Mucosa of descending colon (tissue), 3 donors: ENCODE measurements around the gene LCN10. TPM values are rescaled to one million over a fixed set of nuclear protein-coding genes. Genes with fewer than 3 reads are reported as not detected.

Source experiments
- ATAC-seq: fragments of 200-7000 bp; cut with Tn5 transposase; one replicate; pipeline ENCODE4 v1.9.1; 2020; ENCODE audit warnings: mild to moderate bottlenecking, moderate library complexity
- DNase-seq, 3 donors: peaks; one replicate each; pipeline ENCODE4 v3.0.0-alpha.2; 2020
- H3K36me3 ChIP-seq: fragments of 200-600 bp; one replicate; pipeline ENCODE4 v1.8.0; 2021; ENCODE audit warnings: low read depth, mild to moderate bottlenecking
- H3K4me1 ChIP-seq: fragments of 200-600 bp; one replicate; pipeline ENCODE4 v1.8.0; 2021; ENCODE audit warnings: low read depth, mild to moderate bottlenecking
- H3K4me3 ChIP-seq: fragments of 200-600 bp; one replicate; pipeline ENCODE4 v1.8.0; 2021; ENCODE audit warnings: mild to moderate bottlenecking
- H3K9me3 ChIP-seq: fragments of 200-600 bp; one replicate; pipeline ENCODE4 v1.8.0; 2021; ENCODE audit warnings: mild to moderate bottlenecking
- CTCF ChIP-seq: fragments of 200-600 bp; IDR thresholded peaks from one replicate; pipeline ENCODE4 v1.8.0; 2022; ENCODE audit warnings: antibody characterized with exemption, mild to moderate bottlenecking
- intact Hi-C, 2 donors: fragments of 100-400 bp; cut with DNase I in 1 of 2; cut with micrococcal nuclease in 1 of 2; formaldehyde crosslinking; loops; one replicate each; pipeline versions ENCODE4 v1.11.0 to v1.11.1; 2022; cut with DNase I, micrococcal nuclease
- total RNA-seq, 3 donors: library from RNA; stranded (reverse); fragmentation: NEBNext Ultra II Directional in 2 of 3; extraction: Animal tissue kit (Norgen Biotek cat#: 25700) in 2 of 3; gene quantifications; one replicate each; pipeline versions ENCODE4 v1.2.1 to v1.2.4, GENCODE V29; 2021 to 2023
- donor health status: DM: no; HTN: no; CAD: no; lungs with moderate emphysema.
- donor health status: DM: no; HTN: no; CAD: no.
- donor health status: DM: no; HTN: yes; CAD: no.

The LCN10 gene
- total RNA-seq, 3 donors from 2014 or later = 0.12 to 5.1 (median 2.7) TPM

GRCh38 chr9:136700304-136700703 lies 42.4 kb downstream of the LCN10 start:
- ATAC-seq = no peak
- TF ChIP-seq CTCF = no peak
- Histone ChIP-seq H3K36me3 (no peaks in the 10 kb centered on the region), H3K4me3 (no peak overlapping the region), H3K9me3 (no peaks in the 10 kb centered on the region), H3K4me1 (peaks cover 15% of the 10 kb centered on the region)
- DNase-seq = no peak
- intact Hi-C loops = no loop called here

GRCh38 chr9:136698635-136699246 lies 44.0 kb downstream of the LCN10 start:
- ATAC-seq (no peak), DNase-seq (no peak)
- intact Hi-C loops = no loop called here
- no peaks in the 10 kb centered on the region for H3K9me3 ChIP-seq
- TF ChIP-seq CTCF = no peak
- H3K36me3 ChIP-seq = no peaks in the 10 kb centered on the region
- H3K4me3 ChIP-seq = no peak overlapping the region
- H3K4me1 ChIP-seq = peaks cover 28% of the 10 kb centered on the region

DNA sequence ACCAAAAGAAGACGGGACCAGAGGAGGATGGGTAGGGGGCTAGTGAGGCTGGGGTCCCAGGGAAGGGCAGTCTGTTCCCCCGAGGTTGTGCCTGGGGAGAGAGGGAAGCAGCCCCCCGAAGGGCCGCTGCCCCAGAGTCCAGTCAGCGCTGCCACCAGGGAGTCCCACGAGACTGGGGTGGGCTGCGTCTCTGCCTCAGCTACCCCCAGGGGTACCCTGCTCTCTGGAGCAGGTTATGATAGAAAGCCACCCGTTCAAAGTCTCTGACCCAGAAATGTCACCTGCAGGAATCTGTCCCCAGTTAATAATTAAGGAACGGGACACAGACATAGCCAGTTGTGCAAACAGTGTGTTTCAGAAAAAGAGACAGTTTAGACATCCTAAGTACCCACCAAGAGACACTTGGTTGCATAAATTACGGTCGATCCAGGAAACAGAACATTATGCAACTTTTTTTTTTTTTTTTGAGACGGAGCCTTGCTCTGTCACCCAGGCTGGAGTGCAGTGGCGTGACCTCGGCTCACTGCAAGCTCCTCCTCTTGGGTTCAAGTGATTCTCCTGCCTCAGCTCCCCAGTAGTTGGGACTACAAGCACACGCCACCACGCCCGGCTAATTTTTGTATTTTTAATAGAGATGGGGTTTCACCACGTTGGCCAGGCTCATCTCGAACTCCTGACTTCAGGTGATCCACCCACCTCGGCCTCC lies 44.8 kb downstream of the LCN10 start:
- TF ChIP-seq CTCF = no peak
- DNase-seq (no peak), ATAC-seq (no peak)
- Histone ChIP-seq H3K9me3 (no peaks in the 10 kb centered on the region), H3K4me1 (peaks cover 31% of the 10 kb centered on the region), H3K4me3 (no peak overlapping the region), H3K36me3 (no peaks in the 10 kb centered on the region)
- intact Hi-C loops = no loop called here

- H3K4me3 ChIP-seq = no peak overlapping the region
- H3K36me3 ChIP-seq = no peaks in the 10 kb centered on the region
- peak in 1 of 3 donors; percentile 58 for DNase-seq
- H3K4me1 ChIP-seq = peaks cover 31% of the 10 kb centered on the region
- no peak for ATAC-seq
- no peaks in the 10 kb centered on the region for H3K9me3 ChIP-seq
- TF ChIP-seq CTCF = no peak
- intact Hi-C loops = no loop called here
Measured at GRCh38 chr9:136697146-136697820, 45.5 kb downstream of the LCN10 start.

GRCh38 chr9:136696502-136696901 lies 46.2 kb downstream of the LCN10 start:
- no peaks in the 10 kb centered on the region for H3K36me3 ChIP-seq
- intact Hi-C loops = no loop called here
- H3K4me3 ChIP-seq = no peak overlapping the region
- H3K9me3 ChIP-seq = no peaks in the 10 kb centered on the region
- ATAC-seq = no peak
- DNase-seq = peak in 1 of 3 donors; percentile 54
- peaks cover 31% of the 10 kb centered on the region for H3K4me1 ChIP-seq
- TF ChIP-seq CTCF = no peak
